ENCODE results near the gene DGAT2.

The DGAT2 gene

GRCh38 chr11:75781831-75782230, 13.3 kb downstream of the DGAT2 start:
- no peak for DNase-seq

DNA sequence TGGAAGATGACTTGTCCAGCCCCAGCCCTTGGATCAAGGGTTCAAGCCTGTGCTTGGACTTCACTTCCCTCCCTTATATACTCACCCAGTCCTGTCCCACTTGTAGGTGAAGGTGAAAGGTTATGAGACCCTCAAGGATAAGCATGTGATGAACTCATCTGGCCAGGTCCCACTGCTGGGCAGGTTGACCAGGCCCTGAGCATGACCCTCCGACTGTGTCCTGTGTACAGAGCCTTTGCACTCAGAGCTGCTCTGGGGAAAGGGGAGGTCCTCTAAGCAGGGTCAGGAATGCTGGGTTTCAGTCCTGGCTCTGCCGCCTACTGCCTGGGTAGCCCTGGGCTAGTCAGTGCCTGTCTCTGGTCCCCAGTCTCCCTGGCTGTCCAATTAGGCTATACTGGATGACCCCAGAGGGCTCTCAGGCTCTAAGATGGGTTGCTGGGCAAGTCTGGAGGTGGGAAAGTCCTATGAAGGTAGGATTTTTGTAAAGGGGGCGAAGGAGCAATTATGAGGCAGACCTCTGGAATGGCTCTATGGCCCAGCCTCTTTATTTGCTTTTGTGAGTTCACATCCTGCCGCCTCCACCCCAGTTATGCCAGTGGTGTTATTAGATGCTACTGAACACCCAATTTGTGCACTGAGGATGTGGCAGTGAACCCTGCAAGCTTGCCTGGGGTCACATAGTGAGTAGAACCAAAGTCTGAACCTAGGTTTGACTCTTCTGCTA, 14.1 kb downstream of the DGAT2 start:
- no peak for DNase-seq

- DNase-seq = no peak
These were observed 15.0 kb downstream of the DGAT2 start for GRCh38 chr11:75783416-75784084.

DNA sequence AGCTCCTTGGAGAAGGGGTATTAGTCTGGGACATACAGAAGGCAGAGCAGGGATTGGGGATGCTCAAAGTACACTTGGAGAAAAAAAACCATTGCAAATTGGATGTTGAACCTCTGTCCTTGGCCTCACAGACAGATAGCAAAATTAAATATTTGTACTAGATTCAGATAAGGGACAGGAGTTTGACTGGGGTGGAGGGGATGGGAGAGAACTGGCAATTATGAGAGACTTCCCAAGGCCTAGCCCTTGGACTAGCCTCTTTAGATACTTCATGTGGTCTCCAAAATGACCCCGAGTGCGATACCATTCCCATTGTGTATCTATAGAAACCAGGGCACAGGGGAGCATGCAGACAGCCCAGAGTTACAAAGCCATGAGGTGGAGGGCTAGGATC, 15.5 kb downstream of the DGAT2 start:
- DNase-seq = no peak

DNA sequence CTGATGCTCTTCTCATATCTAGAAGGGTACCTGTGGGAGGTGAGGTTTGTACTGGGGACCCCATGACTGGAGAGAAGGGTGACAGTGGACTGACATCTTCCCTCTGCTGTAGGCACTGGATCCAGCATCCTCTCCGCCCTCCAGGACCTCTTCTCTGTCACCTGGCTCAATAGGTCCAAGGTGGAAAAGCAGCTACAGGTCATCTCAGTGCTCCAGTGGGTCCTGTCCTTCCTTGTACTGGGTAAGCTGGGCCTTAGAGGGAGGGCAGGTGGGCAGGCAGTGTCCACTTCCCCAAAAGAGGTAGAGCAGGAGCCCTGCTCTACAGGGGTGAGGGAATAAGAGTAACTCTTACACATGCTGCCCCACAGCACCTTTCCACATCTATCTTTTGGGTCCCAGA, 15.9 kb downstream of the DGAT2 start:
- no peak for DNase-seq

- DNase-seq = no peak
These were observed 16.6 kb downstream of the DGAT2 start for GRCh38 chr11:75785187-75785586.

DNA sequence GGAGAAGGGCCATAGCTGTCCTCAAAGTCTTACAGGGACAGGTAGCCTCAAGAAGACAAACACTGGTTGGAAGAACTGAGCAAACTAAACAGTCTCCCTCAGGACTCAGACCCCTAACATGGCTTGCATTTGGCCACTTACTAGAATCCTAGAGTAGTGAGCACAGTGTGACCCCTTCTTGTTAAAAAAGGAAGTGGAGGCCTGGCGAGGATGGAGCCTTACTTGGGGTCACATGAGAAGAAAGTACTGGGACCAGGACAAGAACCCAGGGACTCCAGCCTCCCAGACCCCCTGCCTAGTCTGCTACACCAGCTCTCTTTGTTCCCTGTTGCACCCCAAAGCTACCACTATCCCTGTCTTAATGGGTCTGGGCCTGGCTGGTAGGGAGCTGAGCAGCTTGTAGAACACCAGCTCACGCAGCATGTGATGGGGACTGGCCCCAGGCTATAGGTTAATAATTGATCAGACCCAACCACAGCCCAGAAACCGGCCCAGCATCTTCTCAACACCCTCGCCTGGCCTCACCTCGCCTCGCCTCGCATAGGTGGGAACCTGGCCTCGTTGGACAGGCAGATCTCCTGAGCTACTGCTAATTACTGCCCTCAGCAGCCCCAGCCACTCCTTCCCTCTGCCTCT, 17.6 kb downstream of the DGAT2 start:
- DNase-seq = no peak

GRCh38 chr11:75789521-75789920, 20.9 kb downstream of the DGAT2 start:
- no peak for DNase-seq

DNA sequence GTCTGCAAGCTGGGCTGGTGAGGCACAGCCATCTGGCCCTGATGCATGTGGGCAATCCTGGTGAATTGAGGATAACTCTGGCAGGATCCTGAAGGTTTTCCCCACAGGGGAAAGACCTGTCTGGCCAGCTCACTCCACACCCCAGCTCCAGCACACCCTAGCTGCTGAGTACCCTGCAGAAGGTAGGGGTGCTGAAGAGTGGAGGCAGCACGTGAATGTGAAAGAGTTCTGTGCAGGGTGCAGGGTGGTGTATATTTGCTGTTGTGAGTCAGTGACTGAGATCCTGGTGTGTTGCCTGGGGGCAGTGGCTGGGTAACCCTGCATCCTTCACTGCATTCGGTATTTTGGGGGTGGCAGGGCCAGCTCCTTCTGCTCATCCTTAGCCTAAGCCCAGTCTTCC, 22.4 kb downstream of the DGAT2 start:
- DNase-seq = no peak

GRCh38 chr11:75792127-75792731, 23.7 kb downstream of the DGAT2 start:
- DNase-seq = no peak

DNA sequence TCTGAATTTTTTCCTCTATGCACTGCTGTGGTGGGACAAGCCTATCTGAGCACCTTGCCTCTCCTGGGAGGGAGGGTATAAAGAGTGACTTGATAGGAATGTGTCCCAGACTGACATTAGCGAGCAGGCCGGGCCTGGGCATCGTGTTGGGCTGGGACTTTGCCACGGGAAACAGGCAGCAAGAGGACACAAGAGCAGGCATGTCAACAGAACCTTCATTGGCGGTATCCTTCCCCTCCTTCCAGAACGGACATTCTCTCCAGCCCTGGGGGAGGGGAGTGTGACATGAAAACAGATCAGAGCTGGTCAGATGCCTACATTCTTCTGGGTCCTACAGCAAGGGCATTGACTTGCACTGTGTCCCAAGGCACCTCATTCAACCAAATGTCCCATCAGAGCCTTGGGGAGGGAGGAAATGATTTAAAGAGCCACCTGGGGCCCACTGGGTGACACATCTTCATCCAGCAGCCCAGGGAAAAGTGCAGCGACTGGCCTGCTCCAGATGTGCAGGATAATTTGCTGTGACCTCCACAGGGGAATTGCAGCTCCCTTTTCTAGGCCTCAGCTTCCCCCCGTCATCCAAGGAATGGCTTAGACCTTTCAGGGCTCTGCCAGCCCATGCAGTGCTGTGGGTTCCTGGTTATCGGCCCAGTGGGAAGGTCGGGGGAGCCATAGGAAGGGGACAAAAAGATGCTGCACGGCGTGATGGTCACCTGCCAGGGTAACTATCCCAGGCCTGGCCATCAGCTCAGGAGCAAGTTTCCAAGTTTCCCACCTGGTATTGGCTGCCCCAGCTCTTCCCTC, 24.6 kb downstream of the DGAT2 start:
- DNase-seq = no peak

DNA sequence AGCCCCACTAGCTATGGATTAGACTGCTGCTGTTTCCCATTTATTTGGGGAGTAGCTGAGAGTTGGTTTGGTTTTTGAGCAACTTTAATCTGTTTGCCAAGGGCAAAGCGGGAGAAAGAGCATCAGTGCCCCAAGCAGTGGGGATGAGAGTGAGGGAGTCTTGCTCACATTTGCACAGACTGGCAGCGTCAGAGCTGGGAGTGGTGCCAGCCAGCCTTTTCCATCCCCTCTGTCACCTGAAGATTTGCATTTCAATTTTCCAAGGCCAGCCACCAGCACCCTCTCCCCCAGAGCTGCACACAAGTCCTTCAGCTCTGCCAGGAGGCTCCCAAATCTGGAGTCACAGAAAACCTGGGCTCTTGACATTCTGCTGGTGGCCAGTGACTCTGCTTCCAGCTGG, 25.4 kb downstream of the DGAT2 start:
- DNase-seq = no peak

DNA sequence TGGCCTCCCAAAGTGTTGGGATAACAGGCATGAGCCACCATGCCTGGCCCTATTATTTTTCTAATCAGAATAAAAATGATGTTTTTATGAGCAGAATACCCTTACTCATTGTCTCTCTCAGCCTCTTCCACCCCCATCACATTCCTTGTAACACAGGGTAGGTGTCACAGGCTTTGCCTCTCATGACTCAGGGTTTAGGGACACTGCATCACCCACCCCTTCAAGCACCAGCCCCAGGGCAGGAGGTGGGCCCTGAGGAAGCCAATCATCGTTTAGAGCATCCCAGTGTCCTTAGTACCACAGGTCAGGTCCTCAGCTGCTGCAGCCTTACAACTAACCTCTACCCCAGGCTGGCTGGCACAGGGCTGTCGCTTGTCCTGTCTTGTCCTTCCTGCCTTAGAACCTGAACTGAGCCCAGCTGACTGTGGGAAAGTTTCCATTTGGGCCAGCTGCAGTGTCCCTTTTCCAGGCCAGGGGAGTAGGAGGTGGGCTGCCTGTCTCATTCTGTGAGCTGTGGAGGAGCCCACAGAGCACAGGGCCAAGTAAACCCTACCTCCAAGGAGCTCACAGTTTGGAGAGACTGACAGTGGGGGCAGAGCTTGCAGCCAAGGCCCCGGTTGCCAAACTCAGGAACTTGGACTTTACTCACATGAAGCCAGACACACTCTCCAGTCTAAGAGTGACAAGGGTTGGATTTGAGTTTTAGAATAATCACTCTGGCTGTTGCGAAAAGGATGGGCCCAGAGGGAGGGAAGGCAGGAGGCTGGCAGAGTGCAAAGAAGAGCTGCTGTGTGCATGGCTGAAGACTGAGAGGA, 26.9 kb downstream of the DGAT2 start:
- DNase-seq = no peak

- no peak for DNase-seq
These were observed 27.5 kb downstream of the DGAT2 start for GRCh38 chr11:75796091-75796435.

GRCh38 chr11:75797116-75797515, 28.5 kb downstream of the DGAT2 start:
- DNase-seq = no peak

DNA sequence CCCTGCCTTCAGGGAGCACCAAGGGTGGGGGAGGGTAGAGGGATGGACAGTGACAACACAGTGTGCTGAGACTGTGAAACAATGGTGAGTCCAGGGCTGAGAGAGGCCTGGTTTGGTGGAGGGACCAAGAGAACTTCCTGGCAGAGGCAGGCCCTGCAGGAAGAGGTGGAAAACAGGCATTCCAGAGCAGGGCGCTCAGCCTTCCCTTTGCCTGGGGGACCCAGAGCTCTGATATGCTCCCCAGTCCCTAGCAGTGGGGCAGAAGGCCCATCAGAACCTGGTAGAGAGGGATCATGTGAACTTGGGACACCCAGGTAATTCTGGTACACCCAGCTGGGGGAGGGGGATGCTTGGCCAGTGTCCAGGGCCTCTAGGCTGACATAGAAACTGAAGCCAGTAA, 29.2 kb downstream of the DGAT2 start:
- no peak for DNase-seq

DNA sequence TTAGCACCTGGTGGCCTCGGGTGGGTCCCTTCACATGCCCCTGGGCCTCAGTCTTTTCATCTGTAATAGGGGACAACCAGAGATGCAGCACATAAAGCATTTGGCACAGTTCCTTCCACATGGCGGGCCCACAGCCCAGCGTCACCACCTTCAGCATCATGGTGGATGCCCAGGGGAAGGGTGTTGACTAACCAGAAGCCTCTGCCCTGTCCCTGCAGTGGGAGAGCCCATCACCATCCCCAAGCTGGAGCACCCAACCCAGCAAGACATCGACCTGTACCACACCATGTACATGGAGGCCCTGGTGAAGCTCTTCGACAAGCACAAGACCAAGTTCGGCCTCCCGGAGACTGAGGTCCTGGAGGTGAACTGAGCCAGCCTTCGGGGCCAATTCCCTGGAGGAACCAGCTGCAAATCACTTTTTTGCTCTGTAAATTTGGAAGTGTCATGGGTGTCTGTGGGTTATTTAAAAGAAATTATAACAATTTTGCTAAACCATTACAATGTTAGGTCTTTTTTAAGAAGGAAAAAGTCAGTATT, 31.6 kb downstream of the DGAT2 start:
- no peak for DNase-seq

- DNase-seq = no peak
These were observed 32.3 kb downstream of the DGAT2 start for GRCh38 chr11:75800728-75801361.

- DNase-seq = no peak
These were observed 32.9 kb downstream of the DGAT2 start for GRCh38 chr11:75801362-75802020.

DNA sequence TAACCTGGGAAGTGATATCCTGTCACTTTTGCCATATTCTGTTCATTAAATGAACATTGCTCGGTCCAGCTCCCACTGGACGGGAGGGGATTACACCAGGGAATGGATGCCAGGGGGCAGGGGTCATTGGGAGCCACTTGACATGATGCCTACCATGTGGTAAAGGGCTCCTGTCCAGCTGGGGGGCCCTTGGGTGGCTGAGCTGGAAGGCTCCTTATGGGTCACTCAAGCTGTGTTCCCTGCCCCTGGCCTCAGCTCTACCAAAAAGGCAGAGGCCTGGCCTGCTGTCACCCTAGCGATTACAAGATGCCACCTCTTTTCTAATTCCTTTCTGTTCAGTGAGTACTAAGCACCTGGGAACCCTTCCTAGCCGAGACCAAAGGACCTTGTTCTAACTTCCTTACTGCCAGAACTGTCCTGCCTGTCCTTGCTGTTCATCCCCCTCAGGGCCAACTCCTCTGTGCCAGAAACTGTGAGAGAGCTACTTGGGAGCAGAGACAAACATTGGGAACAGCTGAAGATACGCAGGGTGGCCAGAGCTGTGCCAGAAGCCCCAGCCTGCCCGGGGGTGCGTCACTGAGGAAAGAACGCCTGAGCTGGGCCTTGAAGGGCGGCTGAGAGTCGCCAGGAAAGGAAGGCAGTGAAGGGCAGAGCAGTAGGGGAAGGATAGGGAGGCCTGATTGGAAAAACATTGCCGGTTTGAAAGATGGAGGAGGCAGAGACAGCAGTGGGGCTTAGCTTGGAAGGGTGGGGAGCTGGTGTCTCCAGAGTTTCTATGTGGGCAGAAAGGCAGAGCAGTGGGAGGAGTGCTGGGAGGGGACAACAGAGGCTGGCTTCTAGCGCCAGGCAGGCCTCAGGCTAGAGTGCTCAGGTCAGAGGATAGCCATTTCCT, 33.7 kb downstream of the DGAT2 start:
- DNase-seq = no peak

All from COR-L47 (cell line).